ENCODE results near the gene CNTLN.

GRCh38 chr9:17318821-17319320 lies 184.0 kb downstream of the CNTLN start:
- TF ChIP-seq CTCF (IDR thresholded peaks at IDR 0.05): no peak
- no peak for TF ChIP-seq POLR2A (IDR thresholded peaks at IDR 0.05)
